ENCODE data around the gene ABHD1. TPM values are rescaled to one million over a fixed set of nuclear protein-coding genes. Genes with fewer than 3 reads are reported as not detected.

ABHD1 gene
- total and polyA plus RNA-seq, 12 donors, result 0.61 to 6.0 (median 1.5) TPM; not detected in 1

GRCh38 chr2:27085673-27086089 lies 37.9 kb upstream of the ABHD1 start:
- TF ChIP-seq CTCF (IDR thresholded peaks at IDR 0.05), result peak in 4 of 6 experiments; percentile 21 to 46 (median 37)
- peak in 1 of 2 donors; percentile 59 for TF ChIP-seq POLR2A (IDR thresholded peaks at IDR 0.05)
- WGBS, 4 donors, result 1 to 8% (median 3%) methylated on average over 24 to 38 of the region's 38 CpGs; no CpG with 5 or more reads in 1 of the 4 donors
- H3K27ac ChIP-seq, result peak overlapping the region; percentile 57 to 94 (median 92)
- H3K9me3 ChIP-seq (replicated peaks in 1 of 3), result no peaks in the 10 kb centered on the region
- no peaks in the 10 kb centered on the region for H3K27me3 ChIP-seq
- intact Hi-C loops (cut with DNase I), result loop anchor here (10.0 kb wide), 2 partner anchors 51 to 121 kb away; partner anchors contain the start of gene TMEM214 (in 1 of the 2)
- H3K36me3 ChIP-seq (replicated peaks in 1 of 2), result peaks cover 0 to 6% of the 10 kb centered on the region in 2 donors
- peak overlapping the region in 2 of 4 donors; percentile 39 to 62 for H3K4me3 ChIP-seq
- DNase-seq, result peak; percentile 78 to 90 (median 84)
- peaks cover 19 to 36% of the 10 kb centered on the region in 2 donors for H3K4me1 ChIP-seq (replicated peaks in 1 of 2)

GRCh38 chr2:27086090-27086723 lies 37.4 kb upstream of the ABHD1 start:
- H3K4me3 ChIP-seq, result peak overlapping the region in 3 of 4 donors; percentile 23 to 62 (median 39)
- no peaks in the 10 kb centered on the region for H3K9me3 ChIP-seq (replicated peaks in 1 of 3)
- intact Hi-C loops (cut with DNase I), result loop anchor here (10.0 kb wide), 2 partner anchors 51 to 121 kb away; partner anchors contain the start of gene TMEM214 (in 1 of the 2)
- 0 to 1% (median 1%) methylated on average over 23 to 81 of the region's 81 CpGs; no CpG with 5 or more reads in 1 of the 4 donors for WGBS, 4 donors
- H3K27me3 ChIP-seq, result no peaks in the 10 kb centered on the region
- DNase-seq, result peak; percentile 91 to 97 (median 94)
- TF ChIP-seq POLR2A (IDR thresholded peaks at IDR 0.05) (peak; percentile 60 to 87), CTCF (IDR thresholded peaks at IDR 0.05) (peak; percentile 49 to 99 (median 76))
- peak overlapping the region; percentile 57 to 94 (median 92) for H3K27ac ChIP-seq
- peaks cover 0 to 6% of the 10 kb centered on the region in 2 donors for H3K36me3 ChIP-seq (replicated peaks in 1 of 2)
- H3K4me1 ChIP-seq (replicated peaks in 1 of 2), result peaks cover 19 to 36% of the 10 kb centered on the region in 2 donors

- no peaks in the 10 kb centered on the region for H3K9me3 ChIP-seq (replicated peaks in 1 of 3)
- intact Hi-C loops (cut with DNase I), result loop anchor here (10.0 kb wide), 2 partner anchors 52 to 122 kb away; partner anchors contain the start of gene TMEM214 (in 1 of the 2)
- H3K36me3 ChIP-seq (replicated peaks in 1 of 2), result peaks cover 0 to 5% of the 10 kb centered on the region in 2 donors
- H3K27me3 ChIP-seq, result no peaks in the 10 kb centered on the region
- peak within 1 kb of the TSS; percentile 57 to 94 (median 92) for H3K27ac ChIP-seq
- peak within 1 kb of the TSS in 3 of 4 donors; percentile 23 to 62 (median 39) for H3K4me3 ChIP-seq
- H3K4me1 ChIP-seq (replicated peaks in 1 of 2), result peaks cover 12 to 28% of the 10 kb centered on the region in 2 donors
- peak in 6 of 7 donors; percentile 49 to 80 (median 64) for DNase-seq
- 12 to 28% (median 18%) methylated on average over 17 to 54 of the region's 54 CpGs for WGBS, 4 donors
- TF ChIP-seq CTCF (IDR thresholded peaks at IDR 0.05) (no peak), POLR2A (IDR thresholded peaks at IDR 0.05) (no peak)
These were observed 36.7 kb upstream of the ABHD1 start, which contains the start of gene KHK for GRCh38 chr2:27086724-27087593. Gene KHK (plus strand): TSS chr2:27086772. CDS start chr2:27087260, 488 bp downstream.

Measured in adrenal gland (tissue), 12 donors.